Stimulated activated CD4-positive, alpha-beta T cell treated with anti-CD3 and anti-CD28 coated beads, Interleukin-1b, Interleukin-23, amount 100 ng/mL, for 4 hours (primary cell): Measurements from ENCODE around the gene SLC49A3.
A peak's percentile ranks its signal among the peaks of the same experiment; 100 is the strongest.
"Not testable (repeated sequence)": the region's sequence is repeated elsewhere in the genome, so short reads cannot be mapped to it uniquely, and the experiment has no call there.

Experiments
- DNase-seq, 2 donors: peaks; one replicate each; pipeline ENCODE4 v3.0.0-alpha.2; 2020; ENCODE audit warnings: low read depth in 2 of 2

The SLC49A3 gene

GRCh38 chr4:654503-654845 is 34.5 kb downstream of the SLC49A3 start:
- no peak for DNase-seq

- no peak for DNase-seq
Measured at GRCh38 chr4:653831-654502, 35.0 kb downstream of the SLC49A3 start.

- no peak for DNase-seq
Measured at GRCh38 chr4:653080-653821, 35.7 kb downstream of the SLC49A3 start.

GRCh38 chr4:651884-652642 is 36.9 kb downstream of the SLC49A3 start:
- no peak for DNase-seq

- no peak for DNase-seq
Measured at GRCh38 chr4:650951-651883, 37.7 kb downstream of the SLC49A3 start.

- DNase-seq: no peak
Measured at GRCh38 chr4:650461-650860, 38.5 kb downstream of the SLC49A3 start.

- no peak for DNase-seq
Measured at GRCh38 chr4:649751-650310, 39.1 kb downstream of the SLC49A3 start.

- DNase-seq: no peak
Measured at GRCh38 chr4:649293-649625, 39.7 kb downstream of the SLC49A3 start.

GRCh38 chr4:648579-649292 is 40.2 kb downstream of the SLC49A3 start:
- no peak for DNase-seq

- no peak for DNase-seq
Measured at GRCh38 chr4:647481-647880, 41.5 kb downstream of the SLC49A3 start.

- DNase-seq: peak; percentile 9 to 13
Measured at GRCh38 chr4:646460-646859, 42.5 kb downstream of the SLC49A3 start.

- not testable (repeated sequence) for DNase-seq
Measured at GRCh38 chr4:642366-642765, 46.6 kb downstream of the SLC49A3 start.

GRCh38 chr4:637536-638280 is 51.2 kb downstream of the SLC49A3 start:
- no peak for DNase-seq

- no peak for DNase-seq
Measured at GRCh38 chr4:636628-637159, 52.3 kb downstream of the SLC49A3 start.

- no peak for DNase-seq
Measured at GRCh38 chr4:635851-636627, 52.9 kb downstream of the SLC49A3 start.

GRCh38 chr4:635066-635835 is 53.7 kb downstream of the SLC49A3 start:
- not testable (repeated sequence) for DNase-seq

- no peak for DNase-seq
Measured at GRCh38 chr4:634599-634985, 54.4 kb downstream of the SLC49A3 start.

GRCh38 chr4:633976-634598 is 54.9 kb downstream of the SLC49A3 start:
- DNase-seq: no peak
